Right atrium auricular region (tissue), 2 donors: ENCODE results near the gene FRS2. TPM values are rescaled to one million over a fixed set of nuclear protein-coding genes. Genes with fewer than 3 reads are reported as not detected.

Experiments
- DNase-seq: peaks from one replicate; pipeline ENCODE4 v3.0.0-alpha.2; 2019; ENCODE audit warnings: low spot score
- H3K27ac ChIP-seq, 2 donors: fragments of 200-600 bp; sonication (generic); 1 replicate in 1 of 2; 2 replicates in 1 of 2; pipeline ENCODE4 v1.5.1; 2016 to 2019
- H3K27me3 ChIP-seq, 2 donors: fragments of 200-600 bp; sonication (generic); one replicate each; pipeline versions ENCODE4 v1.5.1 to v1.6.0; 2017 to 2019
- H3K36me3 ChIP-seq: fragments of 200-600 bp; sonication (generic); one replicate; pipeline ENCODE4 v1.5.1; 2016
- H3K4me1 ChIP-seq, 2 donors: fragments of 200-600 bp; sonication (generic); one replicate each; pipeline versions ENCODE4 v1.5.1 to v1.6.0; 2017 to 2019
- H3K4me3 ChIP-seq, 2 donors: fragments of 200-600 bp; sonication (generic); 1 replicate in 1 of 2; 2 replicates in 1 of 2; pipeline ENCODE4 v1.5.1; 2017 to 2019; ENCODE audit warnings: mild to moderate bottlenecking in 1 of 2, moderate library complexity in 1 of 2
- H3K9me3 ChIP-seq, 2 donors: fragments of 200-600 bp; sonication (generic); one replicate each; pipeline ENCODE4 v1.5.1; 2019
- CTCF ChIP-seq, 2 donors: fragments of 200-600 bp; sonication (generic); IDR thresholded peaks; one replicate each; pipeline ENCODE4 v1.5.1; 2019; ENCODE audit warnings: antibody characterized with exemption in 2 of 2
- total RNA-seq, 2 donors: library from RNA; depleted of rRNA; stranded (reverse); fragments of >200 nt; gene quantifications; one replicate each; pipeline ENCODE4 v1.1.0, GENCODE V29; 2016

Gene FRS2
- total RNA-seq, 2 donors from 2014 or later = 25.9 to 32.5 TPM

- Histone ChIP-seq H3K4me1 (no peaks in the 10 kb centered on the region), H3K9me3 (no peaks in the 10 kb centered on the region), H3K27me3 (no peaks in the 10 kb centered on the region), H3K4me3 (no peak overlapping the region), H3K27ac (no peak overlapping the region), H3K36me3 (no peaks in the 10 kb centered on the region)
- no peak for TF ChIP-seq CTCF (IDR thresholded peaks at IDR 0.05)
- no peak for DNase-seq
Observed at GRCh38 chr12:69456239-69456638, 13.9 kb upstream of the FRS2 start.

- no peaks in the 10 kb centered on the region for H3K9me3 ChIP-seq
- H3K4me1 ChIP-seq = no peaks in the 10 kb centered on the region
- H3K27ac ChIP-seq = no peak overlapping the region
- no peak for TF ChIP-seq CTCF (IDR thresholded peaks at IDR 0.05)
- no peak overlapping the region for H3K4me3 ChIP-seq
- no peaks in the 10 kb centered on the region for H3K36me3 ChIP-seq
- no peak for DNase-seq
- no peaks in the 10 kb centered on the region for H3K27me3 ChIP-seq
Observed at GRCh38 chr12:69457433-69457832, 12.8 kb upstream of the FRS2 start.

GRCh38 chr12:69459477-69459876 lies 10.7 kb upstream of the FRS2 start:
- no peak for TF ChIP-seq CTCF (IDR thresholded peaks at IDR 0.05)
- no peak overlapping the region for H3K4me3 ChIP-seq
- no peaks in the 10 kb centered on the region for H3K9me3 ChIP-seq
- H3K4me1 ChIP-seq = no peaks in the 10 kb centered on the region
- no peak for DNase-seq
- H3K36me3 ChIP-seq = no peaks in the 10 kb centered on the region
- no peaks in the 10 kb centered on the region for H3K27me3 ChIP-seq
- H3K27ac ChIP-seq = no peak overlapping the region

- Histone ChIP-seq H3K27me3 (no peaks in the 10 kb centered on the region), H3K4me1 (no peaks in the 10 kb centered on the region), H3K27ac (no peak overlapping the region), H3K4me3 (no peak overlapping the region), H3K36me3 (no peaks in the 10 kb centered on the region), H3K9me3 (no peaks in the 10 kb centered on the region)
- no peak for TF ChIP-seq CTCF (IDR thresholded peaks at IDR 0.05)
- no peak for DNase-seq
Observed at GRCh38 chr12:69464428-69464827, 5.8 kb upstream of the FRS2 start.

- Histone ChIP-seq H3K4me3 (no peak overlapping the region), H3K9me3 (no peaks in the 10 kb centered on the region), H3K27me3 (no peaks in the 10 kb centered on the region), H3K36me3 (no peaks in the 10 kb centered on the region), H3K4me1 (peaks cover 0 to 13% of the 10 kb centered on the region in 2 donors), H3K27ac (no peak overlapping the region)
- DNase-seq = no peak
- no peak for TF ChIP-seq CTCF (IDR thresholded peaks at IDR 0.05)
Observed at GRCh38 chr12:69466867-69467266, 3.3 kb upstream of the FRS2 start.

- DNase-seq = no peak
- H3K36me3 ChIP-seq = no peaks in the 10 kb centered on the region
Observed at GRCh38 chr12:69467366-69467765, 2.8 kb upstream of the FRS2 start.

More at GRCh38 chr12:69467366-69467765, 2.8 kb upstream of the FRS2 start:
- no peak overlapping the region for H3K4me3 ChIP-seq
- peaks cover 0 to 18% of the 10 kb centered on the region in 2 donors for H3K4me1 ChIP-seq
- H3K27ac ChIP-seq = no peak overlapping the region
- H3K9me3 ChIP-seq = no peaks in the 10 kb centered on the region
- TF ChIP-seq CTCF (IDR thresholded peaks at IDR 0.05) = no peak
- no peaks in the 10 kb centered on the region for H3K27me3 ChIP-seq
